ENCODE data around the gene KIRREL3. TPM values are rescaled to one million over a fixed set of nuclear protein-coding genes. Genes with fewer than 3 reads are reported as not detected.

KIRREL3 gene
- total RNA-seq, 2 donors from 2014 or later, result 0.61 to 0.64 TPM

DNA sequence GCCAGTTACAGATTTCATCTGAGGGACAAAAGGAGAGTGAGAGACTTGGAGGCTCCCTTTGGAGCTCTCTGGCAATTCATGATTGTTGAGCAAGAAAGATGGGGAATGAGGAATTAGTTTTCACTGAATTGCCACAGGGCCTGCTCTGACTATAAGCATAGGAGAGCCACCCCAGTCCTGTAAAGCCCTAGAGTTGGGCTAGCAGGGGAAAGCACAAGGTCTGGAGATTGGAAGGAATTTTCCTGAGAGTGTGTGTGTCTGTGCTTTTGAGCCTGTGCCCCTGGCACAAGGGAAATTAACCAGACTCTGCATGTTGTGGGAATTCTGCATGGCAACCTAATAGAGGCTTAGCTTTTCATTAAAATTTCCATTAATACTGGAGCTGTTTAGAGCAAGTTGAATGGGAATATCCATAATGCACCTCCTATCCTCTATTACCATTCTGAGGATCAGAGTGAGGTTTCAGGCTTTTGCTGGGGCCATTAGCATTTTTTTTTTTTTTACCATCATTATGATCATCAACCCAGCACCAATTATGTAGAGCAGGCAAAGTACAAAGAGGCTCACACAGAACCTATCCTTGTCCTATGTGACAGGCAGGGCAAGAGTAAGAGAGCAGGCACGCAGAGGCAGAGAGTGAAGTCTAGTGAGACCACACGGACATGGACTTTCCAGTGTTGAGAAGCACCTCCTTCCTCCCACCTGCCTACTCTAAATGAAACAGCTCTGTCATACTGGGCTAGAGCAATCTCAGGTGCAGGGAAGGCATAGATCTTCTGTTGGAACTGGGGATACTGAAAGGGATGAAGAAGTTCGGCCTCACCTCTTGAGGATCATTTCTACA, 336.6 kb downstream of the KIRREL3 start:
- H3K4me3 ChIP-seq, result no peak overlapping the region
- TF ChIP-seq, protein P1, sequence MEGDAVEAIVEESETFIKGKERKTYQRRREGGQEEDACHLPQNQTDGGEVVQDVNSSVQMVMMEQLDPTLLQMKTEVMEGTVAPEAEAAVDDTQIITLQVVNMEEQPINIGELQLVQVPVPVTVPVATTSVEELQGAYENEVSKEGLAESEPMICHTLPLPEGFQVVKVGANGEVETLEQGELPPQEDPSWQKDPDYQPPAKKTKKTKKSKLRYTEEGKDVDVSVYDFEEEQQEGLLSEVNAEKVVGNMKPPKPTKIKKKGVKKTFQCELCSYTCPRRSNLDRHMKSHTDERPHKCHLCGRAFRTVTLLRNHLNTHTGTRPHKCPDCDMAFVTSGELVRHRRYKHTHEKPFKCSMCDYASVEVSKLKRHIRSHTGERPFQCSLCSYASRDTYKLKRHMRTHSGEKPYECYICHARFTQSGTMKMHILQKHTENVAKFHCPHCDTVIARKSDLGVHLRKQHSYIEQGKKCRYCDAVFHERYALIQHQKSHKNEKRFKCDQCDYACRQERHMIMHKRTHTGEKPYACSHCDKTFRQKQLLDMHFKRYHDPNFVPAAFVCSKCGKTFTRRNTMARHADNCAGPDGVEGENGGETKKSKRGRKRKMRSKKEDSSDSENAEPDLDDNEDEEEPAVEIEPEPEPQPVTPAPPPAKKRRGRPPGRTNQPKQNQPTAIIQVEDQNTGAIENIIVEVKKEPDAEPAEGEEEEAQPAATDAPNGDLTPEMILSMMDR (IDR thresholded peaks at IDR 0.05), result no peak
- H3K9me3 ChIP-seq, result no peaks in the 10 kb centered on the region
- no peaks in the 10 kb centered on the region for H3K27me3 ChIP-seq
- H3K9ac ChIP-seq (ENCODE audit: low read depth in 2 of 2, low read length in 2 of 2), result no peak overlapping the region
- H3K4me1 ChIP-seq, result no peaks in the 10 kb centered on the region
- no peak overlapping the region for H3K27ac ChIP-seq
- H3K36me3 ChIP-seq, result no peaks in the 10 kb centered on the region
- intact Hi-C loops (cut with DNase I), result no loop called here
- no peak for DNase-seq

DNA sequence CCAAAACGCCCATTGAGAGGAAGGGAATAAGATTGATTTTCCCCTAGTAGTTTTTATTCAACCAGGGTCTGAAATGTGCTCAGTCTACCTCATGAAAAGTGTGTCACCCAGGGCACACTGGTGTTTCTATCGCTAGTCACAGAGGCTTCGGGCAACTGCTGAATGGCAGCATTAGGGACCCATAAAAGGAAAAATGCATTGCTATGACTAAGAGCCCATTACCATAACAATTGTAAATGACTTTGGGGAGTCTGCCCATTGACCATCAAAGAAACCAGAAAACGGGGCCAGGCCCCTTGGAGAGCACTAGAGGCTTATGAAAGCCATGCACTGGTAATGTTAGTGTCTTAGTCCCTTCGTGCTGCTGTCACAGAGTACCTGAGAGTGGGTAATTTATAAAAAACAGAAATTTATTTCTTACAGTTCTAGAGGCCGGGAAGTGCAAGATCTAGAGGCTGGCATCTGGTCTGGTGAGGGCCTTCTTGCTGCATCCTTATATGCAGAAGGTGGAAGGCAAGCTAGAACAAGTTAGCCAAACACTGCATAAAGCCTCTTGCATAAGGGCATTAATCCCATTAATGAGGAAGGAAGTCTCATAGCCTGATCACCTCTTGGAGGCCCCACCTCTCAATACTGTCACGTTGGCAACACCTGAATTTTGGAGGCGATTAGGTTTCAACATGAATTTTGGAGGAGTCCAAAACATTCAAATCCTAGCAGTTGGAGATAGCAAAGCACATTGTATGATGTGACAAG, 338.4 kb downstream of the KIRREL3 start:
- no peaks in the 10 kb centered on the region for H3K27me3 ChIP-seq
- H3K27ac ChIP-seq, result no peak overlapping the region
- no peaks in the 10 kb centered on the region for H3K36me3 ChIP-seq
- no peak overlapping the region for H3K4me3 ChIP-seq
- H3K4me1 ChIP-seq, result no peaks in the 10 kb centered on the region
- no peak overlapping the region for H3K9ac ChIP-seq (ENCODE audit: low read depth in 2 of 2, low read length in 2 of 2)
- TF ChIP-seq, protein P1 (IDR thresholded peaks at IDR 0.05), result no peak
- intact Hi-C loops (cut with DNase I), result no loop called here
- no peaks in the 10 kb centered on the region for H3K9me3 ChIP-seq
- no peak for DNase-seq

DNA sequence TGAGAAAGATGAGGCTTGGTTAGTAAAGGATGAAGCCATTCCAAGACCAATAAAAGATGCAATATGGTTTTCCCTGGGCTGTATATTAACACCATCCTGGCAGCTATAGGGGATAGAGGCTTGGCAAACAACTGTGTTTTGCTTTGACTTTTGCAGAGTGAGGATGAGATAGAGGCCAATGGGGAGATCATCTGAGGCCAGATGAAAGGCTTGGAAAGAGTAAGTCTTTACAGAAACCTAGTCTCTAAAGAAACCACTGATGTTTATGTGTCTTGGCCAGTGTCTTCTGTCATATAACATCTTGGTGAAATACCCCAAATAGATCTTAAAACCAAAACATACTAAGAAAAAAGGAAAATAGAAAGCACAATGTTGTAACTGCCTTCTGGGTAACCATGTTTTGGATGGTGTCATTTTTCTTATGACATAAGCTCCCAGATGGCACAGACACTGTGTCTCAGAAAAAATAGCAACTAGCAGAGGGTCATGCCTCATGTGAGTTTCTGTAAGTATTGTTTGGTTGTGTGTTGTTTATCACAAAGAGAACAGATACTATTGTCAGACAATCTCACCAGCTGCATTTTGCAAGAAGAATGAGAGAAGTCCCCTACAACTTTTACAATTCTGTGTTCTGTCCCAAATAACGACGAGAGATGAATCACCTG, 339.7 kb downstream of the KIRREL3 start:
- no peak overlapping the region for H3K27ac ChIP-seq
- H3K9me3 ChIP-seq, result no peaks in the 10 kb centered on the region
- no peak overlapping the region for H3K4me3 ChIP-seq
- no peaks in the 10 kb centered on the region for H3K4me1 ChIP-seq
- DNase-seq, result no peak
- H3K36me3 ChIP-seq, result no peaks in the 10 kb centered on the region
- intact Hi-C loops (cut with DNase I), result no loop called here
- no peaks in the 10 kb centered on the region for H3K27me3 ChIP-seq
- H3K9ac ChIP-seq (ENCODE audit: low read depth in 2 of 2, low read length in 2 of 2), result no peak overlapping the region
- TF ChIP-seq, protein P1 (IDR thresholded peaks at IDR 0.05), result no peak

DNA sequence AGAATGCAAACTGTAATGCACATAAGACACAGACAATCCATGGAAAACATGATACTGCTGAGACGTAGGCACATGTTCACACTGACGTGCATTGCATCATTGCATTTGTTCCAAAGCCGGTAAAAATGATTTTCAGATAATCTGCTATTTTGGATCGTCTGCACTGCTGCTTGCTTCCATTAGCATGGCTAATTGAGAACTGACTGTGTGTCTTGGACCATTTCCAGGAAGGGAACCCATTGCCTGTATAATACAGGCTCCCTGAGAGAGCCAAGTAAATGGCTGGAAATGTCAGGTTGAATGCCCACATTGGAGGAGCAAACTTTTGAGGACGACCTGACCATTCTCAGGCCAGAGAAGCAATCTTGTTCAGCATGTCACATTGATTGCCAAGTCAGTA, 340.2 kb downstream of the KIRREL3 start:
- TF ChIP-seq, protein P1 (IDR thresholded peaks at IDR 0.05), result no peak

DNA sequence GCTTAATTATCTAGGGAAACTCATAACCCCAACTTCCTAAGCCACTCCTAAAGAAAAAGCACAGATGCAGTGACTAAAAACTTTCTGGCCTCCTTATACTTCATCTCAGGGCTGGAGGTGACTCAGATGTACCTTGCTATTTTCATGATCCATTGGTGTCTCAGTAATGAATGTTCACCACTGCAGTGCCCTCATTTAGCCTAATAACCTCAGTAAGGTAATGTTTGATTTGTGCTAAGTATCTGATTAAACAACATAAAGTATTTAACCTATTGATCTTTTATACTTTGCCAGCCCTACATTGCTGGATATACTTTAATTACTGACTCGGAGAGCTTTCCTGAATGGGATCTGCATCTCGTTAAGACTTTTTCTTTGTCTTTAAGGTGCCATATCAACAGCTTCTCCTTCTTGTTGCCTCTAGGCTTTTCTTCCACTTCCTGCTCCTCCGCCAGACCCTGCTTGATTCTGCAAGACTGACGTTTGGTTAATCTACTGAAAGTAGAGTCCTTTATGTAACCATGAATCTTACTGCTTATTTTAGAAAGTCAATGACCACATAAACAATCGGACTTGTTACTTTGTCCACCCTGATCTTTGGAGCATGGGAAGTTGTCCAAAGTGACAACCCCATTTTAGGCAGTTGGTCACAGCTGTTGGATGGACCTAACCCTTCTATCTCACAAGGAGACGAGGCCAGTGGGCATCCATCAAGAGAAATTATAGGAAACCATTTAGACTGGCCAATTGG, 342.1 kb downstream of the KIRREL3 start:
- TF ChIP-seq, protein P1 (IDR thresholded peaks at IDR 0.05), result no peak
- Histone ChIP-seq H3K9me3 (no peaks in the 10 kb centered on the region), H3K27me3 (no peaks in the 10 kb centered on the region), H3K27ac (no peak overlapping the region), H3K9ac (ENCODE audit: low read depth in 2 of 2, low read length in 2 of 2) (no peak overlapping the region), H3K36me3 (no peaks in the 10 kb centered on the region), H3K4me3 (no peak overlapping the region), H3K4me1 (no peaks in the 10 kb centered on the region)
- intact Hi-C loops (cut with DNase I), result no loop called here
- no peak for DNase-seq

More for the DNA sequence above, 340.2 kb downstream of the KIRREL3 start:
- no peak for DNase-seq
- Histone ChIP-seq H3K4me1 (no peaks in the 10 kb centered on the region), H3K4me3 (no peak overlapping the region), H3K27ac (no peak overlapping the region), H3K9me3 (no peaks in the 10 kb centered on the region), H3K27me3 (no peaks in the 10 kb centered on the region), H3K36me3 (no peaks in the 10 kb centered on the region), H3K9ac (ENCODE audit: low read depth in 2 of 2, low read length in 2 of 2) (no peak overlapping the region)
- intact Hi-C loops (cut with DNase I), result no loop called here
